GM10266 (cell line): ENCODE measurements around the gene HOXB2.

ENCODE experiments used
- DNase-seq: peaks from one replicate; pipeline ENCODE4 v3.0.0; 2012; ENCODE audit errors: extremely low spot score
- TF ChIP-seq, protein P1 (sequence below): IDR thresholded peaks from 2 replicates; pipeline ENCODE4 v1.5.1; 2012; ENCODE audit warnings: mild to moderate bottlenecking, low read depth; ENCODE audit not compliant: control insufficient read depth, insufficient read depth; ENCODE audit errors: missing control alignments

Gene HOXB2

DNA sequence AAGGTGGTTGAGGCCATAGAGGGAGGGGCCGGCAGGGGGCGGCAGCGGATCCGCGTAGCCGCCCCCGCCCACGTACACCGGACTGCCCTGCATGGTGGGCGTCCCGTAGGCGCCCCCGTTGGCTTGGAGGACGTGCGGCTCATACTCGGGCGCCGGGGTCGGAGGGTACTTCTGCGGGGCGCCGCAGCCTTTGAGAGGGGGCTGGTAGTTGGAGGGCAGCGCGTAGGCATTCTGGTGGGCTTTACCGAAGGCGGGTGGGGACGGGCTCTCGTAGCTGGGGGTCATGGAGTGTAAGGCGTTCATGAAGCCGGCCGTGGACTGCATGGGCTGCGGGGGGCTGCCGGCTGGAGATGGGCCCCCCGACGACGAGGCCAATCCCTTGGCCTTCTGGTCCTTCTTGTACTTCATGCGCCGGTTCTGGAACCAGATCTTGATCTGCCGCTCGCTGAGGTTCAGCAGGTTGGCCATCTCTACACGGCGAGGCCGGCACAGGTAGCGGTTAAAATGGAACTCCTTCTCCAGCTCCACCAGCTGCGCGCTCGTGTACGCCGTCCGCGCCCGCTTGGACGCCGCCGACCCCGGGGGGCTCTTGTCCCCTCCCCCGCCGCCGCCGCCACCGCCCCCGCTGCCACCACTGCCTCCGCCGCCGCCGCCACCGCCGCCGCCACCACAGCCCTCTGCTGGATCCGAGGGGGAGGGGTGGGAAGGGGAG, 5.7 kb upstream of the HOXB2 start:
- DNase-seq = no peak
- TF ChIP-seq, protein P1, sequence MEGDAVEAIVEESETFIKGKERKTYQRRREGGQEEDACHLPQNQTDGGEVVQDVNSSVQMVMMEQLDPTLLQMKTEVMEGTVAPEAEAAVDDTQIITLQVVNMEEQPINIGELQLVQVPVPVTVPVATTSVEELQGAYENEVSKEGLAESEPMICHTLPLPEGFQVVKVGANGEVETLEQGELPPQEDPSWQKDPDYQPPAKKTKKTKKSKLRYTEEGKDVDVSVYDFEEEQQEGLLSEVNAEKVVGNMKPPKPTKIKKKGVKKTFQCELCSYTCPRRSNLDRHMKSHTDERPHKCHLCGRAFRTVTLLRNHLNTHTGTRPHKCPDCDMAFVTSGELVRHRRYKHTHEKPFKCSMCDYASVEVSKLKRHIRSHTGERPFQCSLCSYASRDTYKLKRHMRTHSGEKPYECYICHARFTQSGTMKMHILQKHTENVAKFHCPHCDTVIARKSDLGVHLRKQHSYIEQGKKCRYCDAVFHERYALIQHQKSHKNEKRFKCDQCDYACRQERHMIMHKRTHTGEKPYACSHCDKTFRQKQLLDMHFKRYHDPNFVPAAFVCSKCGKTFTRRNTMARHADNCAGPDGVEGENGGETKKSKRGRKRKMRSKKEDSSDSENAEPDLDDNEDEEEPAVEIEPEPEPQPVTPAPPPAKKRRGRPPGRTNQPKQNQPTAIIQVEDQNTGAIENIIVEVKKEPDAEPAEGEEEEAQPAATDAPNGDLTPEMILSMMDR = no peak

DNA sequence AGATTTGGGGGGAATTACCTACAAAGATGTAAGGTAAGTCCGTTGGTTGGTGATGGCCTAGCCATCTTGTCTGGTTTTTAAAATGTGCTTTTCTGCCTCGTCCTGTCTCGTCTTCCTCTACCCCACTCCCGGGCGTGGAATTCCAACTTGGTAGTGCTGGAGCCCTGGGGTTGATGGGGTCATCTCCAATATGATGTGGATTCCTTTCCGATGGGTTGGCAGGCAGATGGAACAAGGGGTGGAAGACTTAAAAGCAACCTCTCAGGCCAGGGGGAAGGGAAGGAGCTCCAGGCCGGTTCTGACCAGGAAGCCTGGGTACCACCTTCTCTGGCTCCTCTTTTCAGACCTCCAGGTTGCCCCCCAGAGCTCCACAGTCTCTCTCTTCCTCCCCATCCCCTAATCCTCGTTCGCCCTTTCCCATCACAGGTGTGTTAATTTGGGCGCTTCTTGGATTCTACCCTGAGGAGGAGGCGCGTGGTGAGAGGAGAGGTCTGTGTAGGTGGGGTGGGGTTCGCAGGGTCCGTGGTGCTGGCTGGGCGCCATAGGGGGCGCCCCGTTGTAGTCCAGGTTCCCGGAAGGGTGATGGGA, 5.1 kb upstream of the HOXB2 start:
- TF ChIP-seq, protein P1 = no peak

DNA sequence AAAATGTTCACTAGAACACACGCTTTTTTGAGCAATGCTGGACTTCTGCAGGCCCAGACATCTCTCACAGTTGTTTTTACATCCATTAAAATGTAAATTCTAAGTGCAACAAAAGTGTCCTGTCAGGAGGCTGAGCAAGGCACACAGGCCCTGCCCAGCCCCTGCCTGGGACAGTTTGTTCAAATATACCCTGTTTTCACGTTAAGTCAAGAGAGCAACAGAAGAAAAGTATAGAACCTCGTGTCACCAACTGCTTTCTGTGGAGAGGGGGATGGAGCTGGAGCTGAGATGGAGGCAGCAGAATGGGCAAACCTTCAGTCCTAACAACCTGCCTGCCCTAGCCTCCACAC, 4.3 kb upstream of the HOXB2 start:
- TF ChIP-seq, protein P1 = no peak
- no peak for DNase-seq

More for the DNA sequence above, 5.1 kb upstream of the HOXB2 start:
- no peak for DNase-seq

DNA sequence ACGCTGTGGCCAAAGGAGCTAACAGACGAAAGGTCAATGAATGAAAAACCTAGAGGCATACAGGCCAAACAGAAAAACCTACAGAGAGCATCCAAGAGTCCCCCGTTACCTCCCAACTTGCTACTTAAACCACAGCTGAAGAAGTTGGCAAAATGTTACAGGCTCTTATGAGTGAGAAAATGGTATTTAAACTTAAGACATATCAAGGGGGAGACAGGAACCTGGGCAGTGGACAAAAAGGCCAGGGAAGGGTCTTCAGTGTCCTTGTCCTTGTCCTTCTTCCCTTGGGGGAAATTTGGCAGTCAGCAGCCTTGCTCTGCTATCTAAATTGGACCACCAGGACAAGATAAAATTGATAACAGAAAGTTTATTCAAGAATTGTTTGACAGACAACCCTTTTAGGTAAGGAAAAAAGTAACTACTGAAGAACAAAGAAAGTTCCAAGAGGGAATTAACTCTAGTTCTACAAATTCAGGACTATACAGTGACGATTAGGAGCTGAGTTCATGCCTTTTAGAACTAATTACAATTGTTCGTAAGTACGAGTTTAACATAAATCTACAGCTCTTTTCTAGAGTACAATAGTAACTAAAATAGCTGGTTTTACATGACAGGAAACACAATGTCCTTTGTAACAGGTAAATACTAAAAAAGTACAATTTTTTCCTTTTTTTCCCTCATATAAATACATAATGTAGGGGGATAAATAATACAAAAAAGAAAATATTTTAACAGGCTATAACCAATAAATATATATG, 3.8 kb upstream of the HOXB2 start:
- TF ChIP-seq, protein P1 = no peak
- no peak for DNase-seq

DNA sequence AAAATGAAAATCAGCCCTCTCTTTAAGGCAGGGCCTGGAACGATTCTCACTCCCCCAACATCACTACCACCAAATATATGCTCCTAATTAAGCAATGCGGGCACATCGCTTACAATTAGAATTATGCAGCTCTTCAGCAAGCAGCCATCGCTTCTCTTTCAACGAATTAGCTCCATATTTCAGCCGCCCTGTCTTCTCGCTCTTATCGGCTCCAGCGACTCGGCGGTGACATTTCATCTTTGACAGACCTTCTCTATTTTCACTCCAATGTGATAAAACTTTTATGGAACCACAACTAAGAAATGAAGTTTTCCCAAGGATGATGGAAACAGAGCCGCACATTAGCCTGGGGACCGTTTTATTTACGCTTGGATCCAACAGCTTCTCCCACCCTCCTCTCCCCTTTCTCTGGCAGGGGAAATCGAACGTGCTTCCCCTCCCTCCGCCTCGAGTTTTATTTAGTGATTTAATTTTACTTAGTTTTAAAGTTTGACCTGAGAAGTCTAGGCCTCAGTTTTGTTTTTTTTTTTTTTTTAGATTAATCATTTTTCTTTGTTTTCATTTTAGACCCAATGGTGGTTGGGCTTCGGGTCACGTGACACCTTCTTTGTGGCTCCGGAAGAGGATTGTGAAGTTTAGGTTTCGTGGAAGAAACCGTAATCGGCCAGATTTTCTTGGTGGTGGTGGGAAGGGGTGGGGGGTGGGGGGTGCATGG, 3.1 kb upstream of the HOXB2 start:
- no peak for DNase-seq
- TF ChIP-seq, protein P1 = no peak

DNA sequence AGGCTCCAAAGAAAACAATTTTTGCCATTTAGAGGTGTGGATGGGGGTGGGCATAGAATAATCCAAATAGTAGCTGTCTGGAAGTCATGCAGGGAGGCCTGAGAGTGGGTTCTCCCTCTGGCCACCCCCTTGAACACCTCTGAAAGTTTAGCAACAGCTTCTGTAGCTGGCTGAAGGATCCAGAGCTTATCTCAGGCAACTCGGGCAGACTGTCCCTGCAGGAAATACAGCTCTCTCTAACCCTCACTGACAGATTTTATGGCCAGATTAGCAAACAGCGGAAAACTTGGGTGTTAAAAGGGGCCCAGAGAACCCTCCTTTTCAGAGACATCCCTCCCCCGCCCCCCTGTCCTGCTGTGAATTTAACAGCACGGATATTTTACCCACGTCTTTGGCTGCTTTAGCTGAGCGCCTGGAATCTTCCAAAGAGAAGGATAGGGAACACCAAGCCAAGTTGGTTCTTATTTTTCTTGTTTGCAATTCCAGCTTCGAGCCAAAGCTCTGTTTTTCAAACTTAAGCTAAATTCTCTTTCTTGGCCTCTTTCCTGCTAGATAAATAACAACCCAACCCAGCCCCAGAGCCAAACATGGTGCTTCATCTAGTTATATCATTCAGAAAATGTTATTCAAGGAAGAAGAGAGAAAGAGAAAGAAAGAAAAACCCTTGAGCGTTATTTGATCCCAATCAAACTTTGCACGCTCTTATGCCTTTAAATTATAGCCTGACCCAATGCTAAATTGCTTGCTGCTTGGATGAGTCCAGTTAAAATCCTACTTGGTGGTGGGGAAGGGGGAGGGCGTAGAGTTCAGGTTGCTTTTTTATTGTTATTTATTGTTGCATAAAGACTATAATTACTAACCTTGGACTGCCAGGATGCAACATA, 2.3 kb upstream of the HOXB2 start:
- TF ChIP-seq, protein P1 = no peak
- DNase-seq = no peak
